Osteoblast (primary cell): ENCODE results near the gene NMT1. TPM values are rescaled to one million over a fixed set of nuclear protein-coding genes. Genes with fewer than 3 reads are reported as not detected.
A peak's percentile ranks its signal among the peaks of the same experiment; 100 is the strongest.
"Not testable (repeated sequence)": the region's sequence is repeated elsewhere in the genome, so short reads cannot be mapped to it uniquely, and the experiment has no call there.

Experiments used
- DNase-seq: peaks from one replicate; pipeline ENCODE4 v3.0.0; 2011; ENCODE audit warnings: low spot score, mixed read lengths; ENCODE audit not compliant: insufficient read length; ENCODE audit errors: missing footprints
- H2AFZ ChIP-seq: 2 replicates; pipeline ENCODE4 v1.6.0; 2011; ENCODE audit warnings: mild to moderate bottlenecking, low read length
- H3K27ac ChIP-seq: 2 replicates; pipeline ENCODE4 v1.5.1; 2011; ENCODE audit warnings: mild to moderate bottlenecking, low read depth, low read length, moderate library complexity
- H3K27me3 ChIP-seq: 2 replicates; pipeline ENCODE4 v1.6.0; 2012; ENCODE audit warnings: mild to moderate bottlenecking, control low read depth, inconsistent platforms, low read length, moderate library complexity; ENCODE audit not compliant: insufficient read depth
- H3K36me3 ChIP-seq: 2 replicates; pipeline ENCODE4 v1.5.1; 2011; ENCODE audit warnings: mild to moderate bottlenecking, low read length, control low read depth, moderate library complexity; ENCODE audit not compliant: insufficient read depth
- H3K4me1 ChIP-seq: 2 replicates; pipeline ENCODE4 v1.5.1; 2011; ENCODE audit warnings: mild to moderate bottlenecking, low read length, control low read depth, moderate library complexity; ENCODE audit not compliant: insufficient read depth
- H3K4me2 ChIP-seq: 2 replicates; pipeline ENCODE4 v1.6.0; 2011; ENCODE audit warnings: mild to moderate bottlenecking, low read length; ENCODE audit not compliant: insufficient read depth
- H3K4me3 ChIP-seq: fragments of 200-600 bp; sonication (generic); 3 replicates; pipeline ENCODE4 v1.5.1; 2012; ENCODE audit warnings: mild to moderate bottlenecking, low read length, inconsistent platforms; ENCODE audit not compliant: insufficient read depth
- H3K79me2 ChIP-seq: 2 replicates; pipeline ENCODE4 v1.6.0; 2012; ENCODE audit warnings: mild to moderate bottlenecking, low read length, control low read depth, inconsistent platforms; ENCODE audit not compliant: insufficient read depth
- H3K9me3 ChIP-seq: 2 replicates; pipeline ENCODE4 v1.5.1; 2011; ENCODE audit warnings: low read depth, low read length, control low read depth
- H4K20me1 ChIP-seq: 2 replicates; pipeline ENCODE4 v1.6.0; 2012; ENCODE audit warnings: mild to moderate bottlenecking, low read length, control low read depth; ENCODE audit not compliant: insufficient read depth
- total RNA-seq: library from RNA; depleted of rRNA; stranded (reverse); fragments of >200 nt; gene quantifications from 2 replicates; pipeline ENCODE4 v1.2.3, GENCODE V29; 2012
- TF ChIP-seq, protein P1 (sequence below): IDR thresholded peaks from 2 replicates; pipeline ENCODE4 v1.5.1; 2011; ENCODE audit warnings: mild to moderate bottlenecking, low read depth, low read length, moderate library complexity; ENCODE audit errors: extremely low read depth

Gene NMT1
- total RNA-seq, 1 donor, result 51.8 TPM

DNA sequence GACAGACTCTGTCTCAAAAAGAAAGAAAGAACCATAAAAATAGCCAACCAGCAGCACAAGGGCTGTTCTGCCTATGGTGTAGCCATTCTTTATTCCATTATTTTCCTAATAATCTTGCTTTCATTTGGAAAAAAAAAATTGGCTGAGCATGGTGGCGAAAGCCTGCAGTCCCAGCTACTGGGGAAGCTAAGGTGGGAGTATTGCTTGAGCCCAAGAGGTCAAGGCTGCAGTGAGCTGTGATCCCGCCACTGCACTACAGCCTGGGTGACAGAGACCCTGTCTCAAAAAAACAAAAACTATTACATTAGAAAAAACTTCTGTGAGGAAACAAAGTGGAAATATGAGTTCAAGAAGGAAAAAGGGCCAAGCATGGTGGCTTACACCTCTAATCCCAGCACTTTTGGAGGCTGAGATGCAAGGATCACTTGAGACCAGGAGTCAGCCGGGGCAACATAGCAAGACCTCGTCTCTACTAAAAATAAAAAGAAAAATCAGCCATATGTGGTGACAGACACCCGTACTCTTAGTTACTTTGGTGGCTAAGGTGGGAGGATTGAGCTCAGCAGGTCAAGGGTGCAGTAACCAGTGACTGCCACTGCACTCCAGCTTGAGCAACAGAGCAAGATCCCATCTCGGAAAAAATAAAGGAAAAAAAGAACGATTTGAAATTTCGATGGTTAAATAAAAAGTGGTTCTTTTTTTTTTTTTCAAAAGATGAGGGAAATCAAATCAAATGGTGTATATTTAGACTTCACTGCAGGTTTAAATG is 12.1 kb upstream of the NMT1 start:
- Histone ChIP-seq H3K36me3 (no peaks in the 10 kb centered on the region), H3K27ac (no peak overlapping the region), H2AFZ (no peak overlapping the region), H4K20me1 (peaks cover 9% of the 10 kb centered on the region), H3K79me2 (peaks cover 62% of the 10 kb centered on the region), H3K9me3 (no peaks in the 10 kb centered on the region), H3K4me1 (peaks cover 31% of the 10 kb centered on the region), H3K4me2 (no peak overlapping the region), H3K27me3 (no peaks in the 10 kb centered on the region), H3K4me3 (no peak overlapping the region)
- no peak for DNase-seq
- TF ChIP-seq, protein P1, sequence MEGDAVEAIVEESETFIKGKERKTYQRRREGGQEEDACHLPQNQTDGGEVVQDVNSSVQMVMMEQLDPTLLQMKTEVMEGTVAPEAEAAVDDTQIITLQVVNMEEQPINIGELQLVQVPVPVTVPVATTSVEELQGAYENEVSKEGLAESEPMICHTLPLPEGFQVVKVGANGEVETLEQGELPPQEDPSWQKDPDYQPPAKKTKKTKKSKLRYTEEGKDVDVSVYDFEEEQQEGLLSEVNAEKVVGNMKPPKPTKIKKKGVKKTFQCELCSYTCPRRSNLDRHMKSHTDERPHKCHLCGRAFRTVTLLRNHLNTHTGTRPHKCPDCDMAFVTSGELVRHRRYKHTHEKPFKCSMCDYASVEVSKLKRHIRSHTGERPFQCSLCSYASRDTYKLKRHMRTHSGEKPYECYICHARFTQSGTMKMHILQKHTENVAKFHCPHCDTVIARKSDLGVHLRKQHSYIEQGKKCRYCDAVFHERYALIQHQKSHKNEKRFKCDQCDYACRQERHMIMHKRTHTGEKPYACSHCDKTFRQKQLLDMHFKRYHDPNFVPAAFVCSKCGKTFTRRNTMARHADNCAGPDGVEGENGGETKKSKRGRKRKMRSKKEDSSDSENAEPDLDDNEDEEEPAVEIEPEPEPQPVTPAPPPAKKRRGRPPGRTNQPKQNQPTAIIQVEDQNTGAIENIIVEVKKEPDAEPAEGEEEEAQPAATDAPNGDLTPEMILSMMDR, result peak; percentile 26

DNA sequence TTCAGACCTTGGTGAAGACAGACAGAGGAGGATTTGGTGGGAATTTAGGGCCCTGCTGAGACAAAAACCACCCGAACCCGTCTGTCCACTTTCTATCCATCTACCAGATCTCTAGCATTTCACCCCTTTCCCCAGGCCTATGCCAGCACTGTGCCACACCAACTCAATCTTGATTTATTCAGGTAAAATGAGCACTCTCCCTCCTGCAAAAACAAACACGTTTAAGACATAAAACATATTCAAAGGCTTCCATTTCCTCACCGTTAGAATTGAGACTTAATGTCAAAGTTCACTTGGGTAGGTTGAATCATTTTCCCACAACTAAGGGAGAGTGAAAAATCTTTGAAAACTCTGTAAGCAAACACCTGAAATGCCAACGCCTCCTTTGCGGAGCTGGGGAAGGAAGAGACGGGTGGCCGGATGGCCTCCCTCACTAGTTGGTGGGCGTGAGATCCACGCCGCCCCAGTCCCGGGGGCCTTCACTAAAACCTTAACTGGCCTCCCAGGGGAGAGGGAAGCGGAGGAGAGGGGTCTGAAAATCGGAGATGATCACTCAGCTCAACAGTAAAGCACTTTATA is 10.5 kb upstream of the NMT1 start:
- H3K9me3 ChIP-seq, result no peaks in the 10 kb centered on the region
- peak overlapping the region; percentile 90 for H3K27ac ChIP-seq
- peaks cover 30% of the 10 kb centered on the region for H3K4me1 ChIP-seq
- peak overlapping the region; percentile 89 for H2AFZ ChIP-seq
- H3K4me3 ChIP-seq, result peak overlapping the region; percentile 78
- H3K36me3 ChIP-seq, result no peaks in the 10 kb centered on the region
- peaks cover 50% of the 10 kb centered on the region for H3K79me2 ChIP-seq
- no peaks in the 10 kb centered on the region for H3K27me3 ChIP-seq
- peak overlapping the region; percentile 98 for H3K4me2 ChIP-seq
- TF ChIP-seq, protein P1, result no peak
- DNase-seq, result peak; percentile 88
- no peaks in the 10 kb centered on the region for H4K20me1 ChIP-seq

DNA sequence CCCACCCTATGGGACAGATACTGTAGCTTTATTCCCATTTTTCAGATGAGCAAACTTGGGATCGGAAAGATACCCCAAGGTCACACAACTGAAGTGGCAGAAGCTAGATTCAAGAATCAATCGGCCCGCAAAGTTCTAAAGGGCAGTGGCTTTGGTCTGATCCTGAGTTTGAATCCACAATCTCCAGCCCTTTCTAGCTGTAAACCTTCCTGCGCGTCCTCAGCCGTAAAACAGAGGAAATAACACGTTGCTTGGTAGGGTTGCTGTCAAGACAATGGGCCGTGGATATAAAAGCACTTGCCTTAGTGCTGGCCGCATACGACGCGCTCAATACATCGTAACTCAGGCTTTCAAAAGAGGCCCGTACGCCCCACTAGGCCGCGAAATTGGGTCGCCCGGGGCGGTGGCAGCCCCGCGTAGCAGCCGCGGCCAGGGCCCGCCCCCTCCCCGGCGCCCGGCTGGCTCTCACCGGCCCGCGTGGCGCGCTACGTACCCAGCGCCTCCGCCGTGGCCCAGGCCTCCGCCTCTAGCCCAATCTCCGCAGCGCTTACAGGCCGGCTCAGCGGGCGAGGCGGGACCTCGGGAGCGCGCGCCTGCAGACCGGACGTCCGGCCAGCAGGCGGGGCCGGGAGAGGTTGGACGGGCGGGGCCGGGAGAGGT is 9.9 kb upstream of the NMT1 start, which contains the start of gene DCAKD:
Gene DCAKD (minus strand): TSS at position 573 of the 660 bp plus-strand sequence. CDS start 16,747 bp downstream, outside the sequence.
- peak within 1 kb of the TSS; percentile 78 for H3K4me3 ChIP-seq
- H3K79me2 ChIP-seq, result peaks cover 45% of the 10 kb centered on the region
- peak within 1 kb of the TSS; percentile 90 for H2AFZ ChIP-seq
- no peaks in the 10 kb centered on the region for H3K36me3 ChIP-seq
- peak within 1 kb of the TSS; percentile 90 for H3K27ac ChIP-seq
- peak; percentile 99 for DNase-seq
- peak within 1 kb of the TSS; percentile 98 for H3K4me2 ChIP-seq
- H3K9me3 ChIP-seq, result no peaks in the 10 kb centered on the region
- H3K4me1 ChIP-seq, result peaks cover 30% of the 10 kb centered on the region
- TF ChIP-seq, protein P1, result no peak
- H4K20me1 ChIP-seq, result no peaks in the 10 kb centered on the region
- no peaks in the 10 kb centered on the region for H3K27me3 ChIP-seq

DNA sequence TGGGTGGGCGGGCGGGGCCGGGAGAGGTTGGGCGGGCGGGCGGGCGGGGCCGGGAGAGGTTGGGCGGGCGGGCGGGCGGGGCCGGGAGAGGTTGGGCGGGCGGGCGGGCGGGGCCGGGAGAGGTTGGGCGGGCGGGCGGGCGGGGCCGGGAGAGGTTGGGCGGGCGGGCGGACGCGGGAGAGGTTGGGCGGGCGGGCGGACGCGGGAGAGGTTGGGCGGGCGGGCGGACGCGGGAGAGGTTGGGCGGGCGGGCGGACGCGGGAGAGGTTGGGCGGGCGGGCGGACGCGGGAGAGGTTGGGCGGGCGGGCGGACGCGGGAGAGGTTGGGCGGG is 9.4 kb upstream of the NMT1 start:
- not testable (repeated sequence) for H3K4me2 ChIP-seq, DNase-seq, H3K9me3 ChIP-seq, H3K27me3 ChIP-seq, H3K27ac ChIP-seq, H4K20me1 ChIP-seq, H3K36me3 ChIP-seq, H2AFZ ChIP-seq, H3K4me3 ChIP-seq
- H3K79me2 ChIP-seq, result peaks cover 42% of the 10 kb centered on the region
- H3K4me1 ChIP-seq, result peaks cover 27% of the 10 kb centered on the region
